Stimulated activated CD4-positive, alpha-beta T cell treated with anti-CD3 and anti-CD28 coated beads, Interleukin-15, amount 100 ng/mL, for 1 hour (primary cell): ENCODE measurements around the gene ARHGAP6.
"Not testable (repeated sequence)": the region's sequence is repeated elsewhere in the genome, so short reads cannot be mapped to it uniquely, and the experiment has no call there.

Experiments
- DNase-seq, 2 donors: peaks; one replicate each; pipeline ENCODE4 v3.0.0-alpha.2; 2020; ENCODE audit warnings: low read depth in 1 of 2, low spot score in 1 of 2

ARHGAP6 gene

GRCh38 chrX:11257711-11258110 lies 408.0 kb downstream of the ARHGAP6 start:
- no peak for DNase-seq

- DNase-seq, result no peak
Observed at GRCh38 chrX:11257290-11257689, 408.4 kb downstream of the ARHGAP6 start.

- DNase-seq, result no peak
Observed at GRCh38 chrX:11254417-11255109, 411.2 kb downstream of the ARHGAP6 start.

GRCh38 chrX:11244636-11245035 lies 421.1 kb downstream of the ARHGAP6 start:
- DNase-seq, result no peak

- DNase-seq, result no peak
Observed at GRCh38 chrX:11242704-11243103, 423.0 kb downstream of the ARHGAP6 start.

GRCh38 chrX:11241720-11242119 lies 424.0 kb downstream of the ARHGAP6 start:
- no peak for DNase-seq

GRCh38 chrX:11239230-11239629 lies 426.5 kb downstream of the ARHGAP6 start:
- DNase-seq, result no peak

GRCh38 chrX:11235377-11235776 lies 430.3 kb downstream of the ARHGAP6 start:
- DNase-seq, result not testable (repeated sequence)

- no peak for DNase-seq
Observed at GRCh38 chrX:11215191-11215921, 450.4 kb downstream of the ARHGAP6 start.

- no peak for DNase-seq
Observed at GRCh38 chrX:11214346-11215190, 451.2 kb downstream of the ARHGAP6 start.

GRCh38 chrX:11212741-11213140 lies 453.0 kb downstream of the ARHGAP6 start:
- DNase-seq, result no peak

GRCh38 chrX:11210415-11210801 lies 455.3 kb downstream of the ARHGAP6 start:
- no peak for DNase-seq

GRCh38 chrX:11209798-11210414 lies 455.8 kb downstream of the ARHGAP6 start:
- DNase-seq, result no peak

- DNase-seq, result no peak
Observed at GRCh38 chrX:11206716-11207115, 459.0 kb downstream of the ARHGAP6 start.

- DNase-seq, result no peak
Observed at GRCh38 chrX:11205796-11206195, 459.9 kb downstream of the ARHGAP6 start.

GRCh38 chrX:11197671-11198070 lies 468.0 kb downstream of the ARHGAP6 start:
- no peak for DNase-seq

GRCh38 chrX:11196476-11196875 lies 469.2 kb downstream of the ARHGAP6 start:
- no peak for DNase-seq

- DNase-seq, result no peak
Observed at GRCh38 chrX:11193035-11193469, 472.7 kb downstream of the ARHGAP6 start.

GRCh38 chrX:11190745-11191510 lies 474.8 kb downstream of the ARHGAP6 start:
- DNase-seq, result no peak

- DNase-seq, result no peak
Observed at GRCh38 chrX:11189097-11189496, 476.6 kb downstream of the ARHGAP6 start.

- no peak for DNase-seq
Observed at GRCh38 chrX:11188664-11189063, 477.1 kb downstream of the ARHGAP6 start.
